Retinal pigment epithelial cell (primary cell): ENCODE results near the gene SGTA.

Experiments
- DNase-seq: peaks from one replicate; pipeline ENCODE4 v3.0.0-alpha.2; 2010; ENCODE audit warnings: low read depth
- H3K4me3 ChIP-seq: 2 replicates; pipeline ENCODE4 v1.5.1; 2011; ENCODE audit warnings: mild to moderate bottlenecking, low read length, control low read depth, moderate library complexity
- CTCF ChIP-seq: conservative IDR thresholded peaks from 2 replicates; pipeline ENCODE4 v1.5.1; 2011; ENCODE audit warnings: low read depth, low read length, control low read depth, inconsistent platforms

The SGTA gene

GRCh38 chr19:2755811-2756210 is 27.3 kb downstream of the SGTA start:
- TF ChIP-seq CTCF: no peak
- no peak for DNase-seq
- no peak overlapping the region for H3K4me3 ChIP-seq

GRCh38 chr19:2755448-2755705 is 27.7 kb downstream of the SGTA start:
- no peak overlapping the region for H3K4me3 ChIP-seq
- DNase-seq: no peak
- TF ChIP-seq CTCF: no peak

GRCh38 chr19:2754659-2755447 is 28.2 kb downstream of the SGTA start:
- no peak for DNase-seq
- TF ChIP-seq CTCF: no peak
- no peak overlapping the region for H3K4me3 ChIP-seq

- TF ChIP-seq CTCF: no peak
These were observed 31.6 kb downstream of the SGTA start for GRCh38 chr19:2751438-2751830.

GRCh38 chr19:2750808-2751437 is 32.1 kb downstream of the SGTA start:
- TF ChIP-seq CTCF: no peak
- no peak overlapping the region for H3K4me3 ChIP-seq
- no peak for DNase-seq

More at GRCh38 chr19:2751438-2751830, 31.6 kb downstream of the SGTA start:
- no peak for DNase-seq
- H3K4me3 ChIP-seq: no peak overlapping the region

GRCh38 chr19:2747349-2747748 is 35.7 kb downstream of the SGTA start:
- TF ChIP-seq CTCF: no peak
- DNase-seq: no peak
- H3K4me3 ChIP-seq: no peak overlapping the region

GRCh38 chr19:2744113-2744512 is 39.0 kb downstream of the SGTA start:
- no peak for TF ChIP-seq CTCF
- DNase-seq: no peak
- H3K4me3 ChIP-seq: no peak overlapping the region
